SW480 (cell line): ENCODE data around the gene LRP1B.

ENCODE experiments used
- DNase-seq: peaks from one replicate; pipeline ENCODE4 v3.0.0-alpha.2; 2016; ENCODE audit warnings: low spot score

Gene LRP1B

GRCh38 chr2:140892911-140893637 lies 1237.7 kb downstream of the LRP1B start:
- no peak for DNase-seq

GRCh38 chr2:140892436-140892835 lies 1238.4 kb downstream of the LRP1B start:
- DNase-seq = no peak

- DNase-seq = no peak
Observed at GRCh38 chr2:140891614-140892212, 1239.1 kb downstream of the LRP1B start.

GRCh38 chr2:140882671-140883620 lies 1247.9 kb downstream of the LRP1B start:
- no peak for DNase-seq

- DNase-seq = no peak
Observed at GRCh38 chr2:140880573-140880972, 1250.2 kb downstream of the LRP1B start.

GRCh38 chr2:140876015-140876414 lies 1254.8 kb downstream of the LRP1B start:
- DNase-seq = no peak

- DNase-seq = no peak
Observed at GRCh38 chr2:140873915-140874531, 1256.8 kb downstream of the LRP1B start.

GRCh38 chr2:140869925-140870324 lies 1260.9 kb downstream of the LRP1B start:
- no peak for DNase-seq

GRCh38 chr2:140869107-140869506 lies 1261.7 kb downstream of the LRP1B start:
- no peak for DNase-seq

GRCh38 chr2:140865837-140866236 lies 1265.0 kb downstream of the LRP1B start:
- DNase-seq = no peak

GRCh38 chr2:140863713-140864112 lies 1267.1 kb downstream of the LRP1B start:
- peak; percentile 29 for DNase-seq

GRCh38 chr2:140862181-140862580 lies 1268.6 kb downstream of the LRP1B start:
- no peak for DNase-seq

GRCh38 chr2:140861666-140862065 lies 1269.2 kb downstream of the LRP1B start:
- DNase-seq = no peak

GRCh38 chr2:140855471-140855870 lies 1275.3 kb downstream of the LRP1B start:
- no peak for DNase-seq

GRCh38 chr2:140851258-140851981 lies 1279.4 kb downstream of the LRP1B start:
- no peak for DNase-seq

GRCh38 chr2:140843186-140843585 lies 1287.6 kb downstream of the LRP1B start:
- no peak for DNase-seq

- no peak for DNase-seq
Observed at GRCh38 chr2:140842110-140842509, 1288.7 kb downstream of the LRP1B start.

- DNase-seq = no peak
Observed at GRCh38 chr2:140841141-140841540, 1289.7 kb downstream of the LRP1B start.

- DNase-seq = no peak
Observed at GRCh38 chr2:140836826-140837225, 1294.0 kb downstream of the LRP1B start.

- no peak for DNase-seq
Observed at GRCh38 chr2:140835079-140835478, 1295.7 kb downstream of the LRP1B start.

- no peak for DNase-seq
Observed at GRCh38 chr2:140814141-140814540, 1316.7 kb downstream of the LRP1B start.

GRCh38 chr2:140808820-140809219 lies 1322.0 kb downstream of the LRP1B start:
- no peak for DNase-seq
